ENCODE data around the gene FLII. TPM values are rescaled to one million over a fixed set of nuclear protein-coding genes. Genes with fewer than 3 reads are reported as not detected.

The FLII gene
- total RNA-seq, 2 donors from 2014 or later: 299 to 335 TPM

DNA sequence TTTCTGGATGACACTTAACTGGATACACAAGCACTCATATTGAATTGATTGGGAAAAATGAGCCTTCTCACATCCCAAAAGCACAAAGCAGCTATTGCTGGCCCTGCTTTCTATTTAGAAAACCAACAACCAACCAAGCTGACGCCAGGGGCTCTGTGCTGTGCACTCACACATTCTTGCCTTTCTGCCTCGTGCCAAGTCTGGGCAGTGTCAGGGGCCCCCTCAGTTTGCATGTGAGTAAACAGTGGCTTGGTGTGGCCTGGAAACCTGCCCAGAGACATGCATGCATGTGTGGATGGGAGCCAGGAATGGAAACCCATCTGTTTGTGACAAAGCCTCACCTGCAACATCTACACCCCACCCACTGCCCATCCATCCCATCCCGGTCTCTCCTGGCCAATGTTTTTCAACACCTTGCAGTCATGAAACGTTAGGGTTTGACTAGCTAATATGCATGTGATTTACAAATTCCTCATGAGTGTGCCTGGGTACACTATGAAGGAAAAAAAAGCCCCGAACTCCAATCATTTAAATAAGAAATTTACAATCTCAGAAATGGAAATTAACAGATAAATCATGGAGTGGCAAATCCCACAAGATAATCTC, 22.3 kb upstream of the FLII start:
- Histone ChIP-seq H3K36me3 (ENCODE audit: control insufficient read depth, insufficient read depth, low read length) (peaks cover 89% of the 10 kb centered on the region), H3K4me3 (ENCODE audit: low read length) (no peak overlapping the region), H3K27me3 (ENCODE audit: control insufficient read depth, insufficient read depth, low read length, poor library complexity, severe bottlenecking) (no peaks in the 10 kb centered on the region), H3K9me3 (ENCODE audit: control insufficient read depth, low read length) (no peaks in the 10 kb centered on the region), H3K27ac (ENCODE audit: low read depth, low read length) (no peak overlapping the region), H3K4me1 (ENCODE audit: control insufficient read depth, insufficient read depth, low read length) (no peaks in the 10 kb centered on the region), H3K9ac (ENCODE audit: extremely low read depth, low read length, poor library complexity, severe bottlenecking) (no peak overlapping the region)
- Mint-ChIP-seq H3K36me3 (ENCODE audit: low read depth) (peaks cover 76% of the 10 kb centered on the region), H3K4me3 (no peak overlapping the region), H3K27me3 (ENCODE audit: insufficient read depth) (no peaks in the 10 kb centered on the region), H3K9me3 (no peaks in the 10 kb centered on the region), H3K4me1 (no peaks in the 10 kb centered on the region), H3K27ac (no peak overlapping the region)
- no peak for DNase-seq
- WGBS, 2 experiments (ENCODE audit: insufficient coverage in 1 of 2, insufficient read length in 1 of 2): 95 to 100% methylated on average over 2 to 5 of the region's 5 CpGs
- TF ChIP-seq, protein P1, sequence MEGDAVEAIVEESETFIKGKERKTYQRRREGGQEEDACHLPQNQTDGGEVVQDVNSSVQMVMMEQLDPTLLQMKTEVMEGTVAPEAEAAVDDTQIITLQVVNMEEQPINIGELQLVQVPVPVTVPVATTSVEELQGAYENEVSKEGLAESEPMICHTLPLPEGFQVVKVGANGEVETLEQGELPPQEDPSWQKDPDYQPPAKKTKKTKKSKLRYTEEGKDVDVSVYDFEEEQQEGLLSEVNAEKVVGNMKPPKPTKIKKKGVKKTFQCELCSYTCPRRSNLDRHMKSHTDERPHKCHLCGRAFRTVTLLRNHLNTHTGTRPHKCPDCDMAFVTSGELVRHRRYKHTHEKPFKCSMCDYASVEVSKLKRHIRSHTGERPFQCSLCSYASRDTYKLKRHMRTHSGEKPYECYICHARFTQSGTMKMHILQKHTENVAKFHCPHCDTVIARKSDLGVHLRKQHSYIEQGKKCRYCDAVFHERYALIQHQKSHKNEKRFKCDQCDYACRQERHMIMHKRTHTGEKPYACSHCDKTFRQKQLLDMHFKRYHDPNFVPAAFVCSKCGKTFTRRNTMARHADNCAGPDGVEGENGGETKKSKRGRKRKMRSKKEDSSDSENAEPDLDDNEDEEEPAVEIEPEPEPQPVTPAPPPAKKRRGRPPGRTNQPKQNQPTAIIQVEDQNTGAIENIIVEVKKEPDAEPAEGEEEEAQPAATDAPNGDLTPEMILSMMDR (conservative IDR thresholded peaks at IDR 0.05): no peak

GRCh38 chr17:18280249-18280648, 21.7 kb upstream of the FLII start:
- H3K4me1 ChIP-seq (ENCODE audit: control insufficient read depth, insufficient read depth, low read length): no peaks in the 10 kb centered on the region
- TF ChIP-seq, protein P1 (conservative IDR thresholded peaks at IDR 0.05): no peak
- 96 to 100% methylated on average over 4 of the region's 4 CpGs for WGBS, 2 experiments (ENCODE audit: insufficient coverage in 1 of 2, insufficient read length in 1 of 2)
- Mint-ChIP-seq H3K4me3 (no peak overlapping the region), H3K9me3 (no peaks in the 10 kb centered on the region), H3K4me1 (no peaks in the 10 kb centered on the region), H3K36me3 (ENCODE audit: low read depth) (peaks cover 72% of the 10 kb centered on the region), H3K27me3 (ENCODE audit: insufficient read depth) (no peaks in the 10 kb centered on the region), H3K27ac (no peak overlapping the region)
- H3K27me3 ChIP-seq (ENCODE audit: control insufficient read depth, insufficient read depth, low read length, poor library complexity, severe bottlenecking): no peaks in the 10 kb centered on the region
- no peak overlapping the region for H3K4me3 ChIP-seq (ENCODE audit: low read length)
- H3K27ac ChIP-seq (ENCODE audit: low read depth, low read length): no peak overlapping the region
- peaks cover 87% of the 10 kb centered on the region for H3K36me3 ChIP-seq (ENCODE audit: control insufficient read depth, insufficient read depth, low read length)
- H3K9ac ChIP-seq (ENCODE audit: extremely low read depth, low read length, poor library complexity, severe bottlenecking): no peak overlapping the region
- no peaks in the 10 kb centered on the region for H3K9me3 ChIP-seq (ENCODE audit: control insufficient read depth, low read length)
- DNase-seq: no peak

GRCh38 chr17:18278867-18279266, 20.3 kb upstream of the FLII start:
- Histone ChIP-seq H3K9me3 (ENCODE audit: control insufficient read depth, low read length) (no peaks in the 10 kb centered on the region), H3K27me3 (ENCODE audit: control insufficient read depth, insufficient read depth, low read length, poor library complexity, severe bottlenecking) (no peaks in the 10 kb centered on the region), H3K4me3 (ENCODE audit: low read length) (no peak overlapping the region), H3K4me1 (ENCODE audit: control insufficient read depth, insufficient read depth, low read length) (no peaks in the 10 kb centered on the region), H3K36me3 (ENCODE audit: control insufficient read depth, insufficient read depth, low read length) (peaks cover 88% of the 10 kb centered on the region), H3K9ac (ENCODE audit: extremely low read depth, low read length, poor library complexity, severe bottlenecking) (no peak overlapping the region), H3K27ac (ENCODE audit: low read depth, low read length) (no peak overlapping the region)
- no peak overlapping the region for H3K27ac Mint-ChIP-seq
- no peak overlapping the region for H3K4me3 Mint-ChIP-seq
- H3K27me3 Mint-ChIP-seq (ENCODE audit: insufficient read depth): no peaks in the 10 kb centered on the region
- H3K4me1 Mint-ChIP-seq: no peaks in the 10 kb centered on the region
- TF ChIP-seq, protein P1 (conservative IDR thresholded peaks at IDR 0.05): no peak
- WGBS, 2 experiments (ENCODE audit: insufficient coverage in 1 of 2, insufficient read length in 1 of 2): 98 to 100% methylated on average over 1 to 3 of the region's 3 CpGs
- peaks cover 67% of the 10 kb centered on the region for H3K36me3 Mint-ChIP-seq (ENCODE audit: low read depth)
- no peak for DNase-seq
- no peaks in the 10 kb centered on the region for H3K9me3 Mint-ChIP-seq

All from endodermal cell (in vitro differentiated cells).